Small intestine (tissue), 7 donors: Measurements from ENCODE around the gene SOX10. TPM values are rescaled to one million over a fixed set of nuclear protein-coding genes. Genes with fewer than 3 reads are reported as not detected.
A peak's percentile ranks its signal among the peaks of the same experiment; 100 is the strongest.

Experiments used
- DNase-seq, 2 donors: peaks; one replicate each; pipeline versions ENCODE4 v3.0.0 to v3.0.0-alpha.2; 2013
- FAIRE-seq: peaks from 2 replicates; lab custom pipeline; 2012; peaks lifted over from hg19 to GRCh38; lab: Jason Lieb, UNC
- H3K27ac ChIP-seq, 3 donors: one replicate each; pipeline ENCODE4 v1.5.1; 2013; ENCODE audit warnings: low read length in 2 of 3, mild to moderate bottlenecking in 2 of 3, control low read depth in 1 of 3, inconsistent platforms in 1 of 3, low read depth in 1 of 3, moderate library complexity in 1 of 3
- H3K27me3 ChIP-seq, 3 donors: one replicate each; pipeline ENCODE4 v1.6.1; 2013; ENCODE audit warnings: low read length in 3 of 3, inconsistent platforms in 1 of 3; ENCODE audit not compliant: control insufficient read depth in 3 of 3, insufficient read depth in 3 of 3
- H3K36me3 ChIP-seq, 3 donors: one replicate each; pipeline ENCODE4 v1.6.1; 2013; ENCODE audit warnings: low read length in 3 of 3, inconsistent platforms in 1 of 3, low read depth in 1 of 3, mild to moderate bottlenecking in 1 of 3, moderate library complexity in 1 of 3; ENCODE audit not compliant: control insufficient read depth in 3 of 3, insufficient read depth in 2 of 3
- H3K4me1 ChIP-seq, 3 donors: one replicate each; pipeline ENCODE4 v1.6.1; 2013; ENCODE audit warnings: low read length in 2 of 3, inconsistent platforms in 1 of 3, low read depth in 1 of 3, mild to moderate bottlenecking in 1 of 3, moderate library complexity in 1 of 3; ENCODE audit not compliant: control insufficient read depth in 3 of 3, insufficient read depth in 2 of 3
- H3K4me3 ChIP-seq, 3 donors: one replicate each; pipeline ENCODE4 v1.5.1; 2013; ENCODE audit warnings: low read length in 3 of 3, control low read depth in 1 of 3, inconsistent platforms in 1 of 3, low read depth in 1 of 3, mild to moderate bottlenecking in 1 of 3, moderate library complexity in 1 of 3
- H3K9me3 ChIP-seq, 2 donors: one replicate each; pipeline ENCODE4 v1.6.1; 2013; ENCODE audit warnings: low read depth in 1 of 2, low read length in 1 of 2; ENCODE audit not compliant: control insufficient read depth in 2 of 2, insufficient read depth in 1 of 2
- WGBS, 3 donors: extraction: QIAGEN DNeasy Blood & Tissue Kit; methylation state at CpG; one replicate each; pipeline ENCODE4 v1.1.7; 2013; 5-methylcytosine and 5-hydroxymethylcytosine counted together
- polyA plus RNA-seq, 4 donors: library from polyadenylated mRNA; stranded (reverse) in 3 of 4; unstranded in 1 of 4; fragments of 200-250 nt in 3 of 4; fragments of 120-200 nt in 1 of 4; gene quantifications; one replicate each; pipeline versions ENCODE4 v1.2.1 to v1.2.3, GENCODE V29; 2013
- donor health status: healthy with polysubstance abuse.
- donor health status: control.
- donor health status: control.
- donor health status: Bipolar disorder and iron deficiency.
- donor health status: healthy.

Gene SOX10
- polyA plus RNA-seq, 4 donors: 0.27 to 2.8 (median 1.8) TPM; not detected in 1

DNA sequence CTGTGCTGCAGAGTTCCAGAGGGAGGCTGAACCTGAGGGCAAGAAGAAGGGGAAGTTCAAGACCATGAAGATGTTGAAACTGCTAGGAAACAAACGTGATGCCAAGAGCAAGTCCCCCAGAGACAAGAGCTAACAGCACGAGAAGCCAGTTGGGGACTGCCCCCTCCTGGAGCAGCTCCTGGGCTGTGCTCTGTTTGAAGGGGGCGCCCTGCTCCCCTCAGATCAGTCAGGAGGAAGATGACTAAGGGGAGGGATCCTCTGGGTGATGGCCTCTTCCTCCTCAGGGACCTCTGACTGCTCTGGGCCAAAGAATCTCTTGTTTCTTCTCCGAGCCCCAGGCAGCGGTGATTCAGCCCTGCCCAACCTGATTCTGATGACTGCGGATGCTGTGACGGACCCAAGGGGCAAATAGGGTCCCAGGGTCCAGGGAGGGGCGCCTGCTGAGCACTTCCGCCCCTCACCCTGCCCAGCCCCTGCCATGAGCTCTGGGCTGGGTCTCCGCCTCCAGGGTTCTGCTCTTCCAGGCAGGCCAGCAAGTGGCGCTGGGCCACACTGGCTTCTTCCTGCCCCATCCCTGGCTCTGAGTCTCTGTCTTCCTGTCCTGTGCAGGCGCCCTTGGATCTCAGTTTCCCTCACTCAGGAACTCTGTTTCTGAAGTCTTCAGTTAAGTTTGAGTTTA is 43.5 kb downstream of the SOX10 start:
- Histone ChIP-seq H3K4me3 (no peak overlapping the region), H3K27ac (no peak overlapping the region), H3K9me3 (no peaks in the 10 kb centered on the region), H3K36me3 (peaks cover 4 to 68% (median 4%) of the 10 kb centered on the region in 3 donors), H3K4me1 (no peaks in the 10 kb centered on the region), H3K27me3 (no peaks in the 10 kb centered on the region)
- 82 to 90% (median 90%) methylated on average over 10 to 12 of the region's 12 CpGs for WGBS, 3 donors
- FAIRE-seq: no peak
- DNase-seq: no peak

DNA sequence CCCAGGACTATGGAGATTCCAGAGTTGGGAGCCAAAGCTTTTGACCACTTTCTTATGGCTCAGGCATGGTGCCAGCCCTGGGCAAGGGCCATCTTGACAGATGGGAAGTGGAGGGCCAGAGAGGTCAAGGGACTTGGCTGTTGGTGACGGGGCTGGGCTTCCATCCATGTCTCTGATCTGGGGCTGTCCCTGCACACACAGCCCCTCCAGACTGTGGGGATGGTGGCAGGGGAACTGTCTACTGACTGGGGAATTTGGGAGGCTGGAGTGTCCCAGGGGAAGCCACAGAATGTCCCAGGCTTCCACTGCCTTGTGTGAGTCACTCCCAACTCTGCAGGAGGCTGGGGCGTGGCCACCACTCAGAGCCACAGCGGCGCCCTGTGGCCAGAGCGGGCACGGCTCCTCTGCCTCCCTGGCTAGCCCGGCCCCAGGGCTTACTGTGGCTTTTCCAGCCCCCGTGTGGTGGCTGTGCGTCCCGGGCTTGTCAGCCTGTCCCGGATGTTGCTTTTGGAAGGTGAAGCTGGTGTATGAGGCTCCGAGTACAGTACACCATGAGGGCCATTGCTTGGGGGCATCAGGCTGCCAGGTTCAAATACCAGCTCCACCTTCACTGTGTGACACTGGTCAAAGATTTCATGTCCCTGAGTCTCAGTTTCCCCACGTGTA is 50.5 kb downstream of the SOX10 start:
- H3K27me3 ChIP-seq: no peaks in the 10 kb centered on the region
- H3K4me1 ChIP-seq: peaks cover 0 to 7% (median 0%) of the 10 kb centered on the region in 3 donors
- peak overlapping the region in 2 of 3 donors; percentile 26 to 88 for H3K27ac ChIP-seq
- no peak overlapping the region for H3K4me3 ChIP-seq
- FAIRE-seq: no peak
- H3K9me3 ChIP-seq: no peaks in the 10 kb centered on the region
- WGBS, 3 donors: 4 to 7% (median 6%) methylated on average over 13 of the region's 13 CpGs
- peaks cover 3 to 81% (median 9%) of the 10 kb centered on the region in 3 donors for H3K36me3 ChIP-seq
- peak; percentile 91 to 92 for DNase-seq

DNA sequence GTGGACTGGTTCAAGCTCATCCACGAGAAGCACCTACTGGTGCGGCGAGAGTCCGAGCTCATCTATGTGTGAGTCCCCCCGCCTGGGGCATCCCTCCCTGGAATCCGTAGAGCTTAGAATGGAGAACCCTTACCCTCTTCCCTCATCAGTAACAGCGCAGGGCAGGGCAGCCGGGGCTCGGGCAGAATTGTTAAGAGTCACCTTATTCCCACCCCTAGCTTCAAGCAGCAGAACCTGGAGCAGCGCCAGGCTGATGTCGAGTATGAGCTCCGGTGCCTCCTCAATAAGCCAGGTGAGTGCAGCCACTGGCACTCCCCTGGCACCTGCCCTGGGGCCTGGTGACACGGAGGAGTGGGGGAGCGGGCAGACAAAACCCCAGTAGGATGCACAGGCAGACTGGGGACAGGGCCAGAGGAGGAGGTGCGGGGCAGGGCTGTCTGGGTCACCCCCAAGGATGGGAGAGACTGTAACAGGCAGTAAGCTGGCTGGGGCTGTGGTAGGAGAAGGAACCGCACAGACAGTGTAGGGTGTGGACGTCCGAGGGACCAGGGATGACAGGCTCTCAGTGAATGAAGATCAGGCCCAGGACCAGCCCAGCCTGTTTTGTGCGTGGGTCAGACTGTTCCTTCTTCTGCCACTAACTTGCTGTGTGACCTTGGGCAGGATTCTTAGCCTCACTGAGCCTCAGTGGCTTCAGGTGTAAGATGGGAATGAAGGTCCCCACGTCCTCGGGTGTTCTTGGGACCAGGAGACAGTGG is 51.4 kb downstream of the SOX10 start:
- 71 to 78% (median 77%) methylated on average over 21 of the region's 21 CpGs for WGBS, 3 donors
- FAIRE-seq (no peak), DNase-seq (no peak)
- H3K9me3 ChIP-seq: no peaks in the 10 kb centered on the region
- peaks cover 0 to 7% (median 0%) of the 10 kb centered on the region in 3 donors for H3K4me1 ChIP-seq
- peaks cover 6 to 82% (median 11%) of the 10 kb centered on the region in 3 donors for H3K36me3 ChIP-seq
- H3K4me3 ChIP-seq: no peak overlapping the region
- H3K27me3 ChIP-seq: no peaks in the 10 kb centered on the region
- peak overlapping the region in 1 of 3 donors; percentile 88 for H3K27ac ChIP-seq

DNA sequence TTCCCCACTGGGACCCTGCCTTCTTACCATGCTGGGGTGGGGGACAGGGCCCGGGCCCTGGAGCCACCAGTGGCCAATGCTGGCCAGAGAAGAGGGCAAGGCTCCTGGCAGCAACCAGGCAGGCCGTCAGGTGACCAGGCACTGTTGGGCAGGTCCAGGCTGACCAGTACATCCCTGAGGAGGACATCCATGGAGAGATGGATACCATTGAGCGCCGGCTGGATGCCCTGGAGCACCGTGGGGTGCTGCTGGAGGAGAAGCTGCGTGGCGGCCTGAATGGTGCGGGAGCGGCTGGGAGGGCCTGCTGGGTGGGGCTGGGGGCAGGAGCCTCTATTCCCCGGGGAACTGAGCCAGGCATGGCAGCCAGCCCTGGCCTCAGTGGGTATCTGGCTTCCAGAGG is 52.0 kb downstream of the SOX10 start:
- WGBS, 3 donors: 87 to 90% (median 87%) methylated on average over 10 of the region's 10 CpGs
- DNase-seq: no peak
- no peak for FAIRE-seq
- Histone ChIP-seq H3K9me3 (no peaks in the 10 kb centered on the region), H3K27me3 (no peaks in the 10 kb centered on the region), H3K27ac (no peak overlapping the region), H3K4me1 (peaks cover 0 to 7% (median 0%) of the 10 kb centered on the region in 3 donors), H3K4me3 (no peak overlapping the region), H3K36me3 (peaks cover 6 to 82% (median 7%) of the 10 kb centered on the region in 3 donors)

DNA sequence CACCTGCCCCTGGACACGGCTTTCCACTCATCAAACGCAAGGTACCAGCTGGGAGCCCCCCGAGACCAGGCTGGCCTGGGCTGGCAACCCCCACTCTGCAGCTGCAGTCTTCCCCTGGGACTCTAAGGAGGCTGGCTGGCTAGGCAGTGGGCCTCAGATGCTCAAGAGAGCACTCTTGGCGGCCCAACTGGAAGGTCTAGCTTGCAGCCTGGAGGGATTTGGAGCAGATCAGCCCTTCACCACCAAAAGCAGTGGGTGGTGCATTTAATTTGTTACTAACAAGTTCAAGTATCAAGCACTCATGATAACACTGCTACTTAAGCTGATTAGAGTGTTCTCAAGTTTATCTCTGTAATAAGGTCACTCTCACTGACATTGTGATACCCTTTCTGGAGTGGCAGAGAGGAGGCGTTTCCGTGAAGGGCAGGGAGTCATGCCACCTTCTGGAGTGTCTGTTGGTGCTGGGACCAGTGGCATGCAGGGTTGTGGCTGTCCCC is 52.4 kb downstream of the SOX10 start:
- 75 to 89% (median 78%) methylated on average over 6 of the region's 6 CpGs for WGBS, 3 donors
- Histone ChIP-seq H3K4me3 (no peak overlapping the region), H3K27me3 (no peaks in the 10 kb centered on the region), H3K27ac (no peak overlapping the region), H3K36me3 (peaks cover 7 to 82% (median 7%) of the 10 kb centered on the region in 3 donors), H3K9me3 (no peaks in the 10 kb centered on the region), H3K4me1 (peaks cover 0 to 7% (median 0%) of the 10 kb centered on the region in 3 donors)
- no peak for FAIRE-seq
- peak in 1 of 2 donors; percentile 57 for DNase-seq

DNA sequence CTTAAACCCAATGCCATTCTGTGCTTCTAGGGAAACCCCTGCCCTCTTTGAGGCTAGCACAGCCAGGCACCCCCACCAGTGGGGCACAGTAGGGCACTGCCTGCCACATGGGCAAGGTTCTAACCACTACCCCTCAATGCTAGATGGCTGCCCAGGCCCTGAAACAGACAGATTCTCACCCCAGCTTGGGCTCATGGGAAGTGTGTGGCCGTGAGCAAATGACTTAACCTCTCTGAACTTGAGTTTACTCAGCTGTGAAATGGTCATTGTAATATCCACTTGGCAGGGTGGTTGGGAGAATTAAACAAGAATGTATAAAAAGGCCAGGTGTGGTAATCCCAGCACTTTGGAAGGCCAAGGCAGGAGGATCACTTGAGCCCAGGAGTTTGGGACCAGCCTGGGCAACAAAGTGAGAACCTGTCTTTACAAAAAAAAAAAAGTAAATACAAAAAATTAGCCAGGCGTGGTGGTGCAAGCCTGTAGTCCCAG is 53.4 kb downstream of the SOX10 start:
- WGBS, 3 donors: 81 to 85% (median 83%) methylated on average over 2 of the region's 2 CpGs
- no peak for FAIRE-seq
- Histone ChIP-seq H3K27ac (no peak overlapping the region), H3K4me3 (no peak overlapping the region), H3K36me3 (peaks cover 9 to 84% (median 10%) of the 10 kb centered on the region in 3 donors), H3K9me3 (no peaks in the 10 kb centered on the region), H3K27me3 (no peaks in the 10 kb centered on the region), H3K4me1 (peaks cover 0 to 7% (median 0%) of the 10 kb centered on the region in 3 donors)
- DNase-seq: no peak

DNA sequence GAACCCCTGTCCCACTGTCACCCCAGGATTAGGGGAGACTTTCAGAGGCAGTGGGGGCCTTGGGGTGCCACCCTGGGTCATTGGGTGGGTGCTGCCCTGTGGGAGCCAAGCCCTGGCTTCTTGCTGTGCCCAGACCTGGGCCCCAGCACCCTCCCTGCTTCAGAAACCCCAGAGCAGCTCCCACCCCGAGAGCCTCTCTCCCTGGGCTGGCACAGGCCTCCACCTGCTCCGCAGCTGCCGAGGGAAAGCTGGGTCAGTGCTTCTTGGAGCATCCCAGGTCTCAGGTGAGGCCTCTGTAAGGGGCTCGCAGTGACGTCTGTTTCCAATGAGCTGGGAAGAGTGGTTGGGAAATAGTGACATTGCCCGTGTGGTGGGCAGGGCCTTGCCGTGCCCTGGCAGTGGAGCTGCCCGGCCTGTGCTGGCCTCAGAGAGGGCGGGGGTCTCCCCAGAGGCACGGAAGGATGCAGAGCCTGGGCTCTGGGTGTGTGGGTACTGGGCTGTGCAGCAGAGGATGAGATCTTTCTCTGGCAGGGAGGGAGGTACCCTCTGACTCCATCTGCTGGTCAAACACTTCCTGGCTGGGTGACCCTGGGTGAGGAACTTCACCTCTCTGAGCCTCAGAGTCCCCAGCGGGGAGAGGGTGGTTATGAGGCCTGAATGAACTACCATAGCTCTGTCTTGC is 53.9 kb downstream of the SOX10 start:
- H3K27ac ChIP-seq: no peak overlapping the region
- peaks cover 13 to 88% (median 16%) of the 10 kb centered on the region in 3 donors for H3K36me3 ChIP-seq

More for the DNA sequence above, 53.9 kb downstream of the SOX10 start:
- 80 to 88% (median 84%) methylated on average over 11 of the region's 11 CpGs for WGBS, 3 donors
- Histone ChIP-seq H3K27me3 (no peaks in the 10 kb centered on the region), H3K4me3 (no peak overlapping the region), H3K4me1 (peaks cover 0 to 7% (median 0%) of the 10 kb centered on the region in 3 donors), H3K9me3 (no peaks in the 10 kb centered on the region)
- FAIRE-seq: no peak
- peak in 1 of 2 donors; percentile 37 for DNase-seq
